ENCODE measurements around the gene METTL5. TPM values are rescaled to one million over a fixed set of nuclear protein-coding genes. Genes with fewer than 3 reads are reported as not detected.
A peak's percentile ranks its signal among the peaks of the same experiment; 100 is the strongest.

Gene METTL5
- total and polyA plus RNA-seq, 9 of the 15 experiments (the other 6 are each of a cell fraction or from before 2014, with no cell fraction given), result 149 to 471 (median 224) TPM

- TF ChIP-seq ZBTB2 (IDR thresholded peaks at IDR 0.05) (peak; percentile 48; the same call in 1 of the 2 replicates), ELK3 (CRISPR knock-in tag; IDR thresholded peaks at IDR 0.05) (no peak), AFF1 (IDR thresholded peaks at IDR 0.05; ENCODE audit: low read depth in 1 of 2, partially characterized antibody in 2 of 2) (peak in 1 of 2 experiments; percentile 54), CBFA2T3 (IDR thresholded peaks at IDR 0.05) (peak; percentile 63), SIN3A (IDR thresholded peaks at IDR 0.05; ENCODE audit: borderline replicate concordance in 2 of 2, control insufficient read depth in 1 of 2, low read depth in 2 of 2, low read length in 2 of 2) (no peak), ARID2 (IDR thresholded peaks at IDR 0.05) (no peak), ZNF407 (IDR thresholded peaks at IDR 0.05; ENCODE audit: low read depth) (no peak), NEUROD1 (IDR thresholded peaks at IDR 0.05; ENCODE audit: borderline replicate concordance, low read depth, low read length, partially characterized antibody) (no peak), MCM7 (IDR thresholded peaks at IDR 0.05) (no peak), ARNT (IDR thresholded peaks at IDR 0.05) (0 out of 4 replicates have a peak, but pooled peaks of 1 of the 2 experiments have one; percentile 24), DPF2 (IDR thresholded peaks at IDR 0.05) (peak; percentile 76), FOXK2 (conservative IDR thresholded peaks at IDR 0.05 in 1 of 2, IDR thresholded peaks at IDR 0.05 in 1 of 2; ENCODE audit: low read depth in 2 of 2) (0 out of 4 replicates have a peak, but pooled peaks of 1 of the 2 experiments have one; percentile 12)
Observed at GRCh38 chr2:169838743-169839489, 14.2 kb upstream of the METTL5 start (continued).

Data from K562 (cell line).